ENCODE data around the gene SYT15. TPM values are rescaled to one million over a fixed set of nuclear protein-coding genes. Genes with fewer than 3 reads are reported as not detected.

Gene SYT15
- total RNA-seq, 4 donors from 2014 or later, result 4.2 to 11.0 (median 6.9) TPM

GRCh38 chr10:46547541-46548497 lies 31.1 kb upstream of the SYT15 start:
- 72 to 77% methylated on average over 11 of the region's 11 CpGs for WGBS, 2 donors
- no peak for TF ChIP-seq POLR2A (IDR thresholded peaks at IDR 0.05)
- TF ChIP-seq, protein P1, sequence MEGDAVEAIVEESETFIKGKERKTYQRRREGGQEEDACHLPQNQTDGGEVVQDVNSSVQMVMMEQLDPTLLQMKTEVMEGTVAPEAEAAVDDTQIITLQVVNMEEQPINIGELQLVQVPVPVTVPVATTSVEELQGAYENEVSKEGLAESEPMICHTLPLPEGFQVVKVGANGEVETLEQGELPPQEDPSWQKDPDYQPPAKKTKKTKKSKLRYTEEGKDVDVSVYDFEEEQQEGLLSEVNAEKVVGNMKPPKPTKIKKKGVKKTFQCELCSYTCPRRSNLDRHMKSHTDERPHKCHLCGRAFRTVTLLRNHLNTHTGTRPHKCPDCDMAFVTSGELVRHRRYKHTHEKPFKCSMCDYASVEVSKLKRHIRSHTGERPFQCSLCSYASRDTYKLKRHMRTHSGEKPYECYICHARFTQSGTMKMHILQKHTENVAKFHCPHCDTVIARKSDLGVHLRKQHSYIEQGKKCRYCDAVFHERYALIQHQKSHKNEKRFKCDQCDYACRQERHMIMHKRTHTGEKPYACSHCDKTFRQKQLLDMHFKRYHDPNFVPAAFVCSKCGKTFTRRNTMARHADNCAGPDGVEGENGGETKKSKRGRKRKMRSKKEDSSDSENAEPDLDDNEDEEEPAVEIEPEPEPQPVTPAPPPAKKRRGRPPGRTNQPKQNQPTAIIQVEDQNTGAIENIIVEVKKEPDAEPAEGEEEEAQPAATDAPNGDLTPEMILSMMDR (IDR thresholded peaks at IDR 0.05), result no peak
- DNase-seq (ENCODE audit: low spot score in 2 of 2), result peak in 1 of 2 donors; percentile 10
- no peaks in the 10 kb centered on the region for H3K4me1 ChIP-seq
- H3K9me3 ChIP-seq, result no peaks in the 10 kb centered on the region
- H3K4me3 ChIP-seq, result no peak overlapping the region
- no peaks in the 10 kb centered on the region for H3K36me3 ChIP-seq
- peaks cover 0 to under 1% of the 10 kb centered on the region in 2 donors for H3K27me3 ChIP-seq
- no peak overlapping the region for H3K27ac ChIP-seq

DNA sequence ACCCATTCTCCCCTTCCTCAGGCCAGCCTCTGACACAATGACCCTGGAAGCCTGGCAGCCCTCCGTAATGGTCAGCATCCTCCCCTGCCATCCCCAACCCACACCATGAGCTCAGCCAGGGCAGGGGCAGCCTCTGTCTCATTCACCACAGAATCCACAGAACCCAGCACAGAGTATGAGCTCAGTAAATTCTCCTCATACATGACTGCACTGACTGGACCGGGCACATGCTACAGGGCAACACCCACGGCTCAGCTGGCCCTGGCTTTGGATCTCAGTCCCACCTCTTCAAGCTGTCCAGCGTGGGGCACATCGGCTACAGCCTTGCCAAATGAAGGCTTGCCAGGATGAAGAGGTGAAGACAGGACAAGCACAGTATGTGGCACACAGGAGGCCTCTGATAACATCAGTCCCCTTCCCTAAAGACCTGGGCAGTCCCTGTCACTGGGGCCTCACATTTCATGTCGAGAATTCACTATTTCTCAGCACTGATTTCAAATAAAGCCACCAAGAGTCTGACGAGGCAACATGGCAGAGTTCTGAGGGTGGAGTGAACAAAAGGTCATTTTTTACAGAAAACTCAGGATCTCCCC lies 30.3 kb upstream of the SYT15 start:
- no peak overlapping the region for H3K27ac ChIP-seq
- TF ChIP-seq EP300 (IDR thresholded peaks at IDR 0.05) (no peak), POLR2A (IDR thresholded peaks at IDR 0.05) (no peak)
- TF ChIP-seq, protein P1 (IDR thresholded peaks at IDR 0.05), result no peak
- peaks cover 0 to 8% of the 10 kb centered on the region in 2 donors for H3K27me3 ChIP-seq
- H3K36me3 ChIP-seq, result no peaks in the 10 kb centered on the region
- peak in 1 of 2 donors; percentile 11 for DNase-seq (ENCODE audit: low spot score in 2 of 2)
- 63 to 68% methylated on average over 7 of the region's 7 CpGs for WGBS, 2 donors
- no peak overlapping the region for H3K4me3 ChIP-seq
- no peaks in the 10 kb centered on the region for H3K4me1 ChIP-seq
- H3K9me3 ChIP-seq, result no peaks in the 10 kb centered on the region

GRCh38 chr10:46549171-46550075 lies 29.5 kb upstream of the SYT15 start:
- WGBS, 2 donors, result 90% methylated on average over 31 of the region's 31 CpGs
- Histone ChIP-seq H3K4me3 (no peak overlapping the region), H3K4me1 (no peaks in the 10 kb centered on the region), H3K27ac (no peak overlapping the region), H3K27me3 (peaks cover 0 to 15% of the 10 kb centered on the region in 2 donors), H3K36me3 (no peaks in the 10 kb centered on the region), H3K9me3 (no peaks in the 10 kb centered on the region)
- TF ChIP-seq POLR2A (IDR thresholded peaks at IDR 0.05) (no peak), EP300 (IDR thresholded peaks at IDR 0.05) (no peak)
- TF ChIP-seq, protein P1 (IDR thresholded peaks at IDR 0.05), result no peak
- DNase-seq (ENCODE audit: low spot score in 2 of 2), result peak in 1 of 2 donors; percentile 12

- Histone ChIP-seq H3K27ac (no peak overlapping the region), H3K27me3 (peaks cover 0 to 24% of the 10 kb centered on the region in 2 donors), H3K4me1 (no peaks in the 10 kb centered on the region), H3K4me3 (no peak overlapping the region), H3K36me3 (no peaks in the 10 kb centered on the region), H3K9me3 (no peaks in the 10 kb centered on the region)
- no peak for TF ChIP-seq EP300 (IDR thresholded peaks at IDR 0.05)
- TF ChIP-seq, protein P1 (IDR thresholded peaks at IDR 0.05), result no peak
- no peak for TF ChIP-seq POLR2A (IDR thresholded peaks at IDR 0.05)
- 86 to 93% methylated on average over 13 to 20 of the region's 20 CpGs for WGBS, 2 donors
- DNase-seq (ENCODE audit: low spot score in 2 of 2), result peak in 1 of 2 donors; percentile 13
Measured at GRCh38 chr10:46550076-46550790, 28.7 kb upstream of the SYT15 start.

Measured in tibial nerve (tissue), 4 donors.